Measurements from ENCODE around the gene RCAN1.
"Not testable (repeated sequence)": the region's sequence is repeated elsewhere in the genome, so short reads cannot be mapped to it uniquely, and the experiment has no call there.

RCAN1 gene

DNA sequence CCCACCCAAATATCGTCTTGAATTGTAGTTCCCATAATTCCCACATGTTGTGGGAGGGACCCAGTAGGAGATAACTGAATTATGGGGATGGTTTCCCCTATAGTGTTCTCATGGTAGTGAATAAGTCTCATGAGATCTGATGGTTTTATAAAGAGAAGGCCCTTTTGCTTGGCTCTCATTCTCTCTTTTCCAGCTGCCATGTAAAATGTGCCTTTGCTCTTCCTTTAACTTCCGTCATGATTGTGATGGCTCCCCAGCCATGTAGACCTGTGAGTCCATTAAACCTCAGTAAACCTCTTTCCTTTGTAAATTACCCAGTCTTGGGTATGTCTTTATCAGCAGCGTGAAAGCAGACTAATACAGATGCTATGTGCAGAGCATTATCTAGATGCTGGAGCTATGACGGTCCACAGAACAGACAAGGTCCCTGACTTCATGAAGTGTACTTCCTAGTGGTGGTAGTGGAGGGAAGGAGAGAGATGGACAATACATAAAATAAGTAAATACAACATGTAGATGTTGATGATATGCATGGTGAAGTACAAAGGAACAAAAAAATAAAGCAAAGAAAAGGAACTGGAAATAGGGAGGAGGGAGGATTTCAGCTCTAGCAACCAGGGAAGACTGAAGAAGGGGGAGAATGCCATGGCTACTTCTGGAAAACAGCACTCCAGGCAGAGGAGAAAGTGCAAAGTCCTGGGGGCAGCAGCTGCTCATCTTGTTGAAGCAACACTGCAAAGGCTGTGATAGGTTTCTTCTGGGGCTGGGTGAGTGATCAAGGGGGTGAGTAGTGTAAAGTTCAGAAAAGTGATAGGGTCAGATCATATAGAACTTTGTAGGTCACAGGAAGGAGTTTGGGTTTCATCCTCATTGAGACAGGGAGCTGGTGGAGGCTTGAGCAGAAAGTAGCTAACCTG is 6.8 kb upstream of the RCAN1 start:
- no peak for DNase-seq

GRCh38 chr21:34619841-34620665 is 5.1 kb upstream of the RCAN1 start:
- no peak for DNase-seq

DNA sequence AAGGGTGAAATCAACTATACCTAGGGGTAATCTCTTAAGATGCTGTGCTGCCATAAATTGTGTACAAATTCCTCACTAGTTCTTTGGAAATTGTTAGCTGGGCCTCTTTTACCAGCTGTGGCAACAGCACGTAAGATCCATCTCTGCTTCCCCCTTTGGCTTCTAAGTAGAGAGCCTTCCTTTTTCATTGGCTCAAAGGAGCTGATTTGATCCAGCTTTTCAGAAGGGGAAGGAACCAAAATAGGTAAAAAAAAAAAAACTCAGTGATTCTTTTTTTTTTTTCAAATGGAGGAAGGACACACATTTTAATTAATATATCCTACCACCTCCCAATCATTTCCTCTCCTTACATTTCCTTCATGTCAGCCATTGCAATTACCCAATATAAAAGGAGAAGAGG is 4.0 kb upstream of the RCAN1 start:
- DNase-seq = no peak

- no peak for DNase-seq
Observed at GRCh38 chr21:34617753-34618339, 2.9 kb upstream of the RCAN1 start.

GRCh38 chr21:34615487-34615814 is 538 bp upstream of the RCAN1 start:
- no peak for DNase-seq

- DNase-seq = no peak
Observed at GRCh38 chr21:34613679-34614627, 960 bp downstream of the RCAN1 start.

DNA sequence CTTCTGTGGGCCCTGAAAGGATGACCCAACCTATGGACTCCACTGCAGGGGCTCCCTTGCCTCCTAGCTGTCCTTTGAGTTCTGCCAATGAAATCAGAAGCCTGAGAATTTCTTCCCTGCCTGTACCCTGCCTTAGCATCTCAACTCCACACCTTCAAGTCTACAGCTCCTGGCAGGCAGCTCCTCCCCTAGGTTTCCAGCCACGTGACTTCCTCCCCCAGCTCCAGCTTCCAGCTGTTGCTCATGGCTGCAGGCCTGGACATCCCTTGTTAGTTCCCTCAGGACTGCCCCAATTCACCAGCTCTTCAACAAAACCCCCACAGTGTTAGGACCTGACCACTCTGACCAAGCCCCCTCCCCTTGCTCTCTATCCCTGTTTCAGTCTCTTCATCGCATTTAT is 2.4 kb downstream of the RCAN1 start:
- no peak for DNase-seq

DNA sequence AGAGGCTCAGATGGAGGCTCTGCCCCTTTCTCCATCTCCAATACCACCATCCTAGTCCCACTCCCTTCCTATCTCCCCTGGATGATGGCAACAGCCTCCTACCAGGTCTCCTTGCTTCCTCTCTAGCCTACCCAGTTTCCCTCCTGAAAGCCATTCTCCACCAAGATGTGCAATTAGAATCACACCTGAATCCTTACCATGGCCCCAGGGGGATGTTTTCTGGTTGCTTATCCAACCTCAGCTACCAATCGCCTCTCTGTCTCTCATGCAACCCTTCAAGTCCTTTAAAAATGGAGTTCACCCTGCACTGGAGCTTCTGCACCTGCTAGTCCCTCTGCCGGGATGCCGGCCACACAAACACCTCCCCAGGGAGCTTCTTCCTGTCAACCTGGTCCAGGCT is 2.9 kb downstream of the RCAN1 start:
- no peak for DNase-seq

DNA sequence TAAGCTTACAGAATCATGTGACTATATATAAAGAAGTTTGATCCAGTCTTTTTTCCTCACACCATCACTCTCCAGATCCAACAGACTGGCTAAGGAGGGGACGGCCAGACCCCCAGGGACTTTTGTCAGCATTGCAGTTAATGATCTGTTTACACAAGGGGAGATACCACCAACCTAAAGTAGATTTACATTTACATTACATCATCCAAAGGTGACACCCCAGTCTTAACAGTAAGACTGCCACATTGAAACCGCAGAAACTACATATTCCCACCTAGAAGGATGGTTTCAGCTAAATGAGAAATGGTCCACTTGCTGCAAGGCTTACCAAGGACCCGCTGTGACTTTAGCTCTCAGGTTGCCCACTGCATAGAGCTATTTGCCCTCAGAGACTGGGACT is 3.4 kb downstream of the RCAN1 start:
- DNase-seq = no peak

- no peak for DNase-seq
Observed at GRCh38 chr21:34609933-34610549, 4.9 kb downstream of the RCAN1 start.

GRCh38 chr21:34609244-34609932 is 5.5 kb downstream of the RCAN1 start:
- DNase-seq = no peak

DNA sequence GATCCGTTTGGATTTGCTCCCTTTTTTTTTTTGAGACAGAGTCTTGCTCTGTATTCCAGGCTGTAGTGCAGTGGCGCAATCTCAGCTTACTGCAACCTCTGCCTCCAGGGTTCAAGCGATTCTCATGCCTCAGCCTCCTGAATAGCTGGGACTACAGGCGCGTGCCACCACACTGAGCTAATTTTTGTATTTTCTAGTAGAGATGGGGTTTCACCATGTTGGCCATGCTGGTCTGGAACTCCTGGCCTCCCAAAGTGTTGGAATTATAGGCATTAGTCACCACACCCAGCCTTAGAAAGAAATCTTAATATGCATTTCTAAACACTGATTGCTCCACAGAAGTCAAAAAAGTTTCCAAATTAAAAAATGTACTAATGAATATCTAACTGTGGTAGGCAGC is 7.5 kb downstream of the RCAN1 start:
- not testable (repeated sequence) for DNase-seq

GRCh38 chr21:34606621-34607020 is 8.3 kb downstream of the RCAN1 start:
- DNase-seq = no peak

DNA sequence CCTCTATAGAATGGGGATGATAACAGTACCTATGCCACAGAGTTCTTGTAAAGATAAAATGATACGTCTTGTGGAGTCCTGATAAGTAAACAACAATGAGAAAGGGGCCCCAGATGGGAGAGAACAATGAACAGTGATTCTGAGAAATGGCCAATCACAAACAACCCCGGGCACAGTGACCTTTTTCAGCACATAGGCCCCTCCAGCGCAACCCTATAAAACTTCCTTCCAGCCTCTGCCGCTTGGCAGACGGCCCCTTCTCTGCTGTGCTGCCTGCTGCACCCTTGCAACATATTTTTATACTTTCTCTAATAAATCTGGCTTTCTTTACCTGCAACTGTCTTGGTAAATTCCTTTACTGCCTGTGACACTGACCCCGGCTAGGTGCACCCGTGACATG is 8.9 kb downstream of the RCAN1 start:
- no peak for DNase-seq

- not testable (repeated sequence) for DNase-seq
Observed at GRCh38 chr21:34604956-34605355, 10.0 kb downstream of the RCAN1 start.

- DNase-seq = no peak
Observed at GRCh38 chr21:34604556-34604955, 10.4 kb downstream of the RCAN1 start.

GRCh38 chr21:34603710-34604057 is 11.2 kb downstream of the RCAN1 start:
- DNase-seq = no peak

GRCh38 chr21:34603002-34603709 is 11.8 kb downstream of the RCAN1 start:
- peak; percentile 91 for DNase-seq

DNA sequence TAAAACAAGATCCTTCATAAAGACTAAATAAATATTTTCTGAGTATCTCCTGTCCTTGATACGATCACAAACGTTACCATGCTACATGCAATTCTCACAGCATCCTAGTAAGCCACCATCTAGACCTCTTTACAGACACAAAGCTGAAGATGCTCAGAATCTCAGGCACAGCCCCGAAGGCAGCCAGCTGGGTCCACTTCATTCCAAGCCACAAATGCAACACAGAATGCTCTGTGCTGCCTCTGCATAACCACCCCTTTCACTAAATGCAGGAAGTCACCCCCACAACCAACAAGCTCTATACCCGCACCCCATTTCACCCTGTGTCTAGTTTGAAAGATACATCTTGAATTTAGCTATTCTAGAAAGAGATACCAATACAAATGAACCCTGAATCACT is 12.9 kb downstream of the RCAN1 start:
- DNase-seq = no peak

GRCh38 chr21:34599534-34600101 is 15.3 kb downstream of the RCAN1 start:
- no peak for DNase-seq
